ENCODE data around the gene TTLL4.

DNA sequence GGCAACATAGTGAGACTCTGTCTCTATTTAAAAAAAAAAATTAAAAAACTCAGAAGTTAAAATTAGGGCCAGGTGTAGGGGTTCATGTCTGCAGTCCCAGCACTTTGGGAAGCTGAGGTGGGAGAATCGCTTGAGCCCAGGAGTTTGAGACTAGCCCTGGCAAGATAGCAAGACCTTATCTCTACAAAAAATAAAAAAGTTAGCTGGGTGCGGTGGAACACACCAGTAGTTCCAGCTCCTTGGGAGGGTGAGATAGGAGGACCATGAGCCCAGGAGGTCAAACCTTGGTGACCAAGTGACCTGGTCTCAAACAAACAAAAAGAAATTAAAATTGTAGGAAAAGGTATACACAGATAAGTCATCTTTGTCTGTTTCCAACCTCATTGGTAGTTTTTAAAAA lies 11.3 kb downstream of the TTLL4 start:
- TF ChIP-seq, protein P1, sequence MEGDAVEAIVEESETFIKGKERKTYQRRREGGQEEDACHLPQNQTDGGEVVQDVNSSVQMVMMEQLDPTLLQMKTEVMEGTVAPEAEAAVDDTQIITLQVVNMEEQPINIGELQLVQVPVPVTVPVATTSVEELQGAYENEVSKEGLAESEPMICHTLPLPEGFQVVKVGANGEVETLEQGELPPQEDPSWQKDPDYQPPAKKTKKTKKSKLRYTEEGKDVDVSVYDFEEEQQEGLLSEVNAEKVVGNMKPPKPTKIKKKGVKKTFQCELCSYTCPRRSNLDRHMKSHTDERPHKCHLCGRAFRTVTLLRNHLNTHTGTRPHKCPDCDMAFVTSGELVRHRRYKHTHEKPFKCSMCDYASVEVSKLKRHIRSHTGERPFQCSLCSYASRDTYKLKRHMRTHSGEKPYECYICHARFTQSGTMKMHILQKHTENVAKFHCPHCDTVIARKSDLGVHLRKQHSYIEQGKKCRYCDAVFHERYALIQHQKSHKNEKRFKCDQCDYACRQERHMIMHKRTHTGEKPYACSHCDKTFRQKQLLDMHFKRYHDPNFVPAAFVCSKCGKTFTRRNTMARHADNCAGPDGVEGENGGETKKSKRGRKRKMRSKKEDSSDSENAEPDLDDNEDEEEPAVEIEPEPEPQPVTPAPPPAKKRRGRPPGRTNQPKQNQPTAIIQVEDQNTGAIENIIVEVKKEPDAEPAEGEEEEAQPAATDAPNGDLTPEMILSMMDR (IDR thresholded peaks at IDR 0.05; ENCODE audit: insufficient read depth, low read length) = no peak
- TF ChIP-seq POLR2AphosphoS5 (IDR thresholded peaks at IDR 0.05; ENCODE audit: low read depth) (no peak), GABPA (IDR thresholded peaks at IDR 0.05; ENCODE audit: low read depth) (no peak)
